Limb (tissue), 2 donors: ENCODE measurements around the gene TMEM59.
"Not testable (repeated sequence)": the region's sequence is repeated elsewhere in the genome, so short reads cannot be mapped to it uniquely, and the experiment has no call there.

ENCODE experiments used
- DNase-seq, 2 donors: peaks; one replicate each; pipeline ENCODE4 v3.0.0-alpha.2; 2016; ENCODE audit errors: extremely low spot score in 2 of 2

The TMEM59 gene

GRCh38 chr1:54052934-54053744 is at the start of gene TMEM59, which contains the start of gene TCEANC2:
TMEM59 (minus strand) TSS chr1:54053204; CDS start chr1:54053188, 16 bp downstream.
TCEANC2 (plus strand) TSS chr1:54053608; CDS start chr1:54054423, 815 bp downstream.
- peak; percentile 97 to 100 for DNase-seq

- DNase-seq = no peak
Measured at GRCh38 chr1:54100500-54100899, 47.5 kb upstream of the TMEM59 start.

GRCh38 chr1:54099061-54099610 is 46.1 kb upstream of the TMEM59 start:
- DNase-seq = no peak

- no peak for DNase-seq
Measured at GRCh38 chr1:54096877-54097240, 43.9 kb upstream of the TMEM59 start.

- DNase-seq = no peak
Measured at GRCh38 chr1:54096227-54096876, 43.3 kb upstream of the TMEM59 start.

- DNase-seq = peak in 1 of 2 donors; percentile 17
Measured at GRCh38 chr1:54095546-54096226, 42.7 kb upstream of the TMEM59 start.

GRCh38 chr1:54094730-54095105 is 41.7 kb upstream of the TMEM59 start:
- DNase-seq = not testable (repeated sequence)

GRCh38 chr1:54094001-54094729 is 41.2 kb upstream of the TMEM59 start:
- DNase-seq = no peak

- DNase-seq = no peak
Measured at GRCh38 chr1:54091666-54092065, 38.7 kb upstream of the TMEM59 start.

- DNase-seq = no peak
Measured at GRCh38 chr1:54088385-54088784, 35.4 kb upstream of the TMEM59 start.

GRCh38 chr1:54086754-54087153 is 33.8 kb upstream of the TMEM59 start:
- no peak for DNase-seq

GRCh38 chr1:54084794-54085193 is 31.8 kb upstream of the TMEM59 start:
- no peak for DNase-seq

- peak in 1 of 2 donors; percentile 40 for DNase-seq
Measured at GRCh38 chr1:54081306-54082270, 28.6 kb upstream of the TMEM59 start.

GRCh38 chr1:54080598-54081049 is 27.6 kb upstream of the TMEM59 start:
- DNase-seq = no peak

GRCh38 chr1:54077359-54077758 is 24.4 kb upstream of the TMEM59 start:
- DNase-seq = no peak

GRCh38 chr1:54070171-54070837 is 17.3 kb upstream of the TMEM59 start:
- DNase-seq = peak in 1 of 2 donors; percentile 91

GRCh38 chr1:54069791-54070170 is 16.8 kb upstream of the TMEM59 start:
- DNase-seq = peak in 1 of 2 donors; percentile 50

GRCh38 chr1:54064299-54064698 is 11.3 kb upstream of the TMEM59 start:
- no peak for DNase-seq

- DNase-seq = no peak
Measured at GRCh38 chr1:54054438-54054749, 1.4 kb upstream of the TMEM59 start.
